Measurements from ENCODE around the gene GALNTL6. TPM values are rescaled to one million over a fixed set of nuclear protein-coding genes. Genes with fewer than 3 reads are reported as not detected.

Gene GALNTL6
- total and polyA plus RNA-seq, 9 of the 15 experiments (the other 6 are each of a cell fraction or from before 2014, with no cell fraction given), result 0.18 to 0.50 (median 0.29) TPM

DNA sequence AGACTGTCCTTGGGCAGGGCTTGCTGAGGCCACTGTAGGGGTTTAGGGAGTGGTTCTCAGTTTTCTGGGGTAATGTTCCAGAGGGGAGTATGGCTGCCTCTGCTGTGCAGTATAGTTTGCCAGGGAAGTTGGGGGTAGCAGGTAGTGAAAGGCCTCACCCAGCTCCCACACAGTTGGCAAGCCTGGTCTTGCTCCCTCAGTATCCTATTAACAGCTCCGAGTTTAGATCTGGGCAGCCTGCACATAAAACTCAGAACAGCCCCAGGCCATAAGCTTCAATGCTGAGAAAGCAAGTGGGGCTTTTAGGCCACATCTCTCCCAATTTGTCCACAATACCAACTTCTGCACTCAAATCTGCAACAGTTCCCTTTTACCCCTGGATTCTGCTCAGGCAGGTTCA, 205.2 kb downstream of the GALNTL6 start:
- no peak overlapping the region for H3K4me2 ChIP-seq (ENCODE audit: insufficient read depth, low read length)
- H4K20me1 ChIP-seq (replicated peaks; ENCODE audit: control insufficient read depth, insufficient read depth, low read length), result no peaks in the 10 kb centered on the region
- no TSS peak for BruUV-seq (replicated peaks)
- H3K27me3 ChIP-seq (ENCODE audit: control insufficient read depth in 2 of 2, insufficient read depth in 2 of 2, low read length in 2 of 2), result no peaks in the 10 kb centered on the region
- in situ Hi-C loops (cut with MboI), result no loop called here
- no peak overlapping the region for H3K4me3 ChIP-seq
- no peak overlapping the region for H3K9ac ChIP-seq (ENCODE audit: insufficient read depth in 1 of 2, low read depth in 2 of 2, low read length in 2 of 2)
- intact Hi-C loops (cut with micrococcal nuclease), result no loop called here
- H3K27ac ChIP-seq (ENCODE audit: extremely low read depth, low read depth, low read length), result no peak overlapping the region
- FAIRE-seq (no peak), ATAC-seq (no peak), DNase-seq (ENCODE audit: extremely low read depth in 1 of 4, low spot score in 3 of 4) (no peak)
- POLR2A ChIA-PET, result interaction anchor here (0.7 kb wide), 1 partner anchor 37 kb away, joined by 3 read pairs; no protein-coding TSS in a partner anchor
- H3K9me1 ChIP-seq (ENCODE audit: control insufficient read depth, insufficient read depth, low read length), result no peaks in the 10 kb centered on the region
- H2AFZ ChIP-seq (ENCODE audit: low read depth, low read length), result no peak overlapping the region
- CTCF ChIA-PET (ENCODE audit: low intra/inter-chr PET ratio), result no interaction called here
- H3K36me3 ChIP-seq (ENCODE audit: control insufficient read depth, insufficient read depth, low read length), result no peaks in the 10 kb centered on the region
- H3K79me2 ChIP-seq (ENCODE audit: control insufficient read depth, insufficient read depth, low read length), result no peaks in the 10 kb centered on the region
- no peaks in the 10 kb centered on the region for H3K4me1 ChIP-seq (replicated peaks in 1 of 2; ENCODE audit: control insufficient read depth in 2 of 2, insufficient read depth in 2 of 2, low read length in 2 of 2)
- WGBS (ENCODE audit: insufficient coverage, low coverage, missing lambda C conversion rate), result 0% methylated on average over 1 of the region's 1 CpG
- H3K9me3 ChIP-seq (replicated peaks; ENCODE audit: control insufficient read depth, insufficient read depth, low read depth, low read length), result no peaks in the 10 kb centered on the region
- TF ChIP-seq POLR2AphosphoS2 (IDR thresholded peaks at IDR 0.05; ENCODE audit: low read length) (no peak), AFF1 (IDR thresholded peaks at IDR 0.05; ENCODE audit: low read depth in 1 of 2, partially characterized antibody in 2 of 2) (no peak), XRCC4 (IDR thresholded peaks at IDR 0.05; ENCODE audit: extremely low read depth, insufficient read depth, insufficient read length) (no peak), CAMTA2 (CRISPR knock-in tag; conservative IDR thresholded peaks at IDR 0.05) (no peak), THAP12 (CRISPR knock-in tag; IDR thresholded peaks at IDR 0.05) (no peak), GTF3C2 (IDR thresholded peaks at IDR 0.05; ENCODE audit: borderline replicate concordance, extremely low read depth, insufficient read length) (no peak), POLR2B (IDR thresholded peaks at IDR 0.05; ENCODE audit: low read depth, partially characterized antibody) (no peak), SMC3 (conservative IDR thresholded peaks at IDR 0.05; ENCODE audit: insufficient read depth, low read depth, low read length) (no peak), ATF7 (IDR thresholded peaks at IDR 0.05) (no peak), PPARD (CRISPR knock-in tag; IDR thresholded peaks at IDR 0.05) (no peak), SMARCA5 (IDR thresholded peaks at IDR 0.05) (no peak), SRF (CRISPR knock-in tag; IDR thresholded peaks at IDR 0.05) (no peak), NFE2L1 (tag; IDR thresholded peaks at IDR 0.05; ENCODE audit: borderline replicate concordance, low read depth) (no peak), DNMT1 (IDR thresholded peaks at IDR 0.05) (no peak)

Measured in K562 (cell line).